Activated T-helper 17 cell treated with anti-CD3 and anti-CD28 coated beads, Interleukin-2, amount 50 U/mL, for 72 hours (primary cell): Measurements from ENCODE around the gene XPNPEP3. TPM values are rescaled to one million over a fixed set of nuclear protein-coding genes. Genes with fewer than 3 reads are reported as not detected.

ENCODE experiments used
- ATAC-seq: fragments of 150-1000 bp; cut with Tn5 transposase; replicated peaks from 2 replicates; pipeline ENCODE4 v1.10.0; 2021; ENCODE audit warnings: mild to moderate bottlenecking, moderate library complexity
- H3K27ac Mint-ChIP-seq: one replicate; pipeline ENCODE4 v1.8.0; 2022; ENCODE audit warnings: mixed read lengths
- H3K27me3 Mint-ChIP-seq: one replicate; pipeline ENCODE4 v1.8.0; 2022; ENCODE audit warnings: mixed read lengths
- H3K36me3 Mint-ChIP-seq: one replicate; pipeline ENCODE4 v1.8.0; 2022; ENCODE audit warnings: low read depth, mild to moderate bottlenecking, mixed read lengths
- H3K4me1 Mint-ChIP-seq: one replicate; pipeline ENCODE4 v1.8.0; 2022; ENCODE audit warnings: mixed read lengths
- H3K4me3 Mint-ChIP-seq: one replicate; pipeline ENCODE4 v1.8.0; 2022; ENCODE audit warnings: mild to moderate bottlenecking, mixed read lengths
- H3K9me3 Mint-ChIP-seq: one replicate; pipeline ENCODE4 v1.8.0; 2022; ENCODE audit warnings: mixed read lengths
- total RNA-seq, 2 donors: library from RNA; stranded (reverse); gene quantifications; one replicate each; pipeline ENCODE4 v1.2.3, GENCODE V29; 2022

The XPNPEP3 gene
- total RNA-seq, 2 donors from 2014 or later: 11.9 to 15.7 TPM

GRCh38 chr22:40950962-40951794, 94.2 kb downstream of the XPNPEP3 start, which contains the start of gene RBX1:
Gene RBX1 (plus strand): TSS chr22:40951378. CDS start chr22:40951399, 21 bp downstream.
- H3K4me3 Mint-ChIP-seq: peak within 1 kb of the TSS; percentile 97
- H3K27ac Mint-ChIP-seq: peak within 1 kb of the TSS; percentile 98
- H3K9me3 Mint-ChIP-seq: no peaks in the 10 kb centered on the region
- peak; percentile 83 for ATAC-seq
- H3K36me3 Mint-ChIP-seq: peaks cover 55% of the 10 kb centered on the region
- no peaks in the 10 kb centered on the region for H3K27me3 Mint-ChIP-seq
- peaks cover 14% of the 10 kb centered on the region for H3K4me1 Mint-ChIP-seq

- peak; percentile 1 for ATAC-seq
- Mint-ChIP-seq H3K27me3 (no peaks in the 10 kb centered on the region), H3K36me3 (peaks cover 64% of the 10 kb centered on the region), H3K9me3 (no peaks in the 10 kb centered on the region), H3K4me1 (peaks cover 14% of the 10 kb centered on the region), H3K27ac (peak overlapping the region; percentile 98), H3K4me3 (peak overlapping the region; percentile 97)
These were observed 95.1 kb downstream of the XPNPEP3 start for GRCh38 chr22:40951795-40952605.

GRCh38 chr22:40953471-40953870, 96.5 kb downstream of the XPNPEP3 start:
- Mint-ChIP-seq H3K27ac (peak overlapping the region; percentile 98), H3K27me3 (no peaks in the 10 kb centered on the region), H3K9me3 (no peaks in the 10 kb centered on the region), H3K4me1 (peaks cover 14% of the 10 kb centered on the region), H3K4me3 (peak overlapping the region; percentile 97), H3K36me3 (peaks cover 75% of the 10 kb centered on the region)
- ATAC-seq: no peak

- no peak for ATAC-seq
- Mint-ChIP-seq H3K4me1 (peaks cover 14% of the 10 kb centered on the region), H3K27me3 (no peaks in the 10 kb centered on the region), H3K36me3 (peaks cover 81% of the 10 kb centered on the region), H3K27ac (peak overlapping the region; percentile 98), H3K9me3 (no peaks in the 10 kb centered on the region), H3K4me3 (peak overlapping the region; percentile 97)
These were observed 97.2 kb downstream of the XPNPEP3 start for GRCh38 chr22:40954113-40954512.

- Mint-ChIP-seq H3K36me3 (peaks cover 93% of the 10 kb centered on the region), H3K4me3 (no peak overlapping the region), H3K27ac (no peak overlapping the region), H3K9me3 (no peaks in the 10 kb centered on the region), H3K4me1 (peaks cover 14% of the 10 kb centered on the region), H3K27me3 (no peaks in the 10 kb centered on the region)
- ATAC-seq: no peak
These were observed 98.6 kb downstream of the XPNPEP3 start for GRCh38 chr22:40955571-40955970.

GRCh38 chr22:40957601-40958000, 100.7 kb downstream of the XPNPEP3 start:
- no peaks in the 10 kb centered on the region for H3K27me3 Mint-ChIP-seq
- peak; percentile 42 for ATAC-seq
- H3K36me3 Mint-ChIP-seq: peaks cover 94% of the 10 kb centered on the region
- H3K27ac Mint-ChIP-seq: peak overlapping the region; percentile 47
- peaks cover 8% of the 10 kb centered on the region for H3K4me1 Mint-ChIP-seq
- H3K9me3 Mint-ChIP-seq: no peaks in the 10 kb centered on the region
- H3K4me3 Mint-ChIP-seq: no peak overlapping the region

- H3K9me3 Mint-ChIP-seq: no peaks in the 10 kb centered on the region
- H3K4me3 Mint-ChIP-seq: no peak overlapping the region
- H3K36me3 Mint-ChIP-seq: peaks cover 94% of the 10 kb centered on the region
- peak overlapping the region; percentile 47 for H3K27ac Mint-ChIP-seq
- no peaks in the 10 kb centered on the region for H3K27me3 Mint-ChIP-seq
- no peak for ATAC-seq
- H3K4me1 Mint-ChIP-seq: peaks cover 6% of the 10 kb centered on the region
These were observed 101.4 kb downstream of the XPNPEP3 start for GRCh38 chr22:40958299-40958698.

- Mint-ChIP-seq H3K27ac (peak overlapping the region; percentile 78), H3K4me3 (no peak overlapping the region), H3K27me3 (no peaks in the 10 kb centered on the region), H3K4me1 (no peaks in the 10 kb centered on the region), H3K9me3 (no peaks in the 10 kb centered on the region), H3K36me3 (peaks cover 94% of the 10 kb centered on the region)
- no peak for ATAC-seq
These were observed 103.2 kb downstream of the XPNPEP3 start for GRCh38 chr22:40960145-40960544.

GRCh38 chr22:40965936-40966725, 109.2 kb downstream of the XPNPEP3 start:
- no peak overlapping the region for H3K27ac Mint-ChIP-seq
- no peak overlapping the region for H3K4me3 Mint-ChIP-seq
- no peaks in the 10 kb centered on the region for H3K9me3 Mint-ChIP-seq
- ATAC-seq: no peak
- no peaks in the 10 kb centered on the region for H3K27me3 Mint-ChIP-seq
- peaks cover 3% of the 10 kb centered on the region for H3K4me1 Mint-ChIP-seq
- H3K36me3 Mint-ChIP-seq: peaks cover 98% of the 10 kb centered on the region

GRCh38 chr22:40966726-40967085, 109.8 kb downstream of the XPNPEP3 start:
- Mint-ChIP-seq H3K36me3 (peaks cover 98% of the 10 kb centered on the region), H3K4me1 (peaks cover 3% of the 10 kb centered on the region), H3K9me3 (no peaks in the 10 kb centered on the region), H3K27me3 (no peaks in the 10 kb centered on the region), H3K27ac (no peak overlapping the region), H3K4me3 (no peak overlapping the region)
- ATAC-seq: no peak

GRCh38 chr22:40967111-40967760, 110.3 kb downstream of the XPNPEP3 start:
- Mint-ChIP-seq H3K4me1 (peaks cover 3% of the 10 kb centered on the region), H3K36me3 (peaks cover 98% of the 10 kb centered on the region), H3K4me3 (no peak overlapping the region), H3K9me3 (no peaks in the 10 kb centered on the region), H3K27ac (no peak overlapping the region), H3K27me3 (no peaks in the 10 kb centered on the region)
- ATAC-seq: no peak

GRCh38 chr22:40972587-40972986, 115.6 kb downstream of the XPNPEP3 start:
- Mint-ChIP-seq H3K4me3 (no peak overlapping the region), H3K36me3 (peaks cover 61% of the 10 kb centered on the region), H3K27me3 (no peaks in the 10 kb centered on the region), H3K9me3 (no peaks in the 10 kb centered on the region), H3K27ac (no peak overlapping the region), H3K4me1 (peaks cover 3% of the 10 kb centered on the region)
- ATAC-seq: no peak

- ATAC-seq: no peak
- no peaks in the 10 kb centered on the region for H3K9me3 Mint-ChIP-seq
- no peak overlapping the region for H3K4me3 Mint-ChIP-seq
- no peaks in the 10 kb centered on the region for H3K27me3 Mint-ChIP-seq
- peaks cover 55% of the 10 kb centered on the region for H3K36me3 Mint-ChIP-seq
- H3K27ac Mint-ChIP-seq: no peak overlapping the region
- H3K4me1 Mint-ChIP-seq: peaks cover 3% of the 10 kb centered on the region
These were observed 116.2 kb downstream of the XPNPEP3 start for GRCh38 chr22:40973144-40973543.

GRCh38 chr22:40975366-40975765, 118.4 kb downstream of the XPNPEP3 start:
- Mint-ChIP-seq H3K27ac (no peak overlapping the region), H3K4me1 (peaks cover 2% of the 10 kb centered on the region), H3K9me3 (no peaks in the 10 kb centered on the region), H3K27me3 (no peaks in the 10 kb centered on the region), H3K36me3 (peaks cover 33% of the 10 kb centered on the region), H3K4me3 (no peak overlapping the region)
- no peak for ATAC-seq
